ENCODE measurements around the gene SLC4A5.

GRCh38 chr2:74178211-74179062 lies 164.8 kb downstream of the SLC4A5 start, which contains the start of gene MOB1A:
- TF ChIP-seq CTCF (conservative IDR thresholded peaks at IDR 0.05 in 1 of 2, IDR thresholded peaks at IDR 0.05 in 1 of 2; ENCODE audit: extremely low read depth in 1 of 2, insufficient read depth in 1 of 2, low read depth in 1 of 2, low read length in 2 of 2) (no peak), EZH2 (IDR thresholded peaks at IDR 0.05; ENCODE audit: borderline replicate concordance, low read length) (no peak)
